K562 (cell line): ENCODE data around the gene PODN.

Experiments used
- HLTF ChIP-seq: fragments of 450-650 bp; IDR thresholded peaks from 2 replicates; pipeline ENCODE4 v1.6.1; 2016
- POLR2A ChIP-seq: fragments of 450-650 bp; conservative IDR thresholded peaks from 2 replicates; pipeline ENCODE4 v1.6.1; 2016
- TF ChIP-seq, protein P1 (sequence below), 2 experiments: fragments of 450-650 bp; formaldehyde crosslinking in 1 of 2; IDR thresholded peaks; 2 replicates each; pipeline versions ENCODE4 v1.4.0 to v1.6.1; 2014 to 2020; ENCODE audit warnings: mild to moderate bottlenecking in 2 of 2, borderline replicate concordance in 1 of 2, low read depth in 1 of 2
- TF ChIP-seq, protein P2 (sequence below), 3 experiments: IDR thresholded peaks in 2 of 3; conservative IDR thresholded peaks in 1 of 3; 2 replicates each; pipeline ENCODE4 v1.5.1; 2011 to 2012; ENCODE audit warnings: low read length in 3 of 3, mild to moderate bottlenecking in 3 of 3, control low read depth in 2 of 3, improper control_type of control experiment in 1 of 3, inconsistent platforms in 1 of 3, low read depth in 1 of 3, mixed read lengths in 1 of 3, moderate library complexity in 1 of 3; ENCODE audit not compliant: insufficient read depth in 2 of 3
- TF ChIP-seq, protein P3 (sequence below): sonication (generic); formaldehyde crosslinking; IDR thresholded peaks from 2 replicates; pipeline ENCODE4 v1.8.0; 2023; ENCODE audit warnings: mild to moderate bottlenecking, missing genetic modification reagents

DNA sequence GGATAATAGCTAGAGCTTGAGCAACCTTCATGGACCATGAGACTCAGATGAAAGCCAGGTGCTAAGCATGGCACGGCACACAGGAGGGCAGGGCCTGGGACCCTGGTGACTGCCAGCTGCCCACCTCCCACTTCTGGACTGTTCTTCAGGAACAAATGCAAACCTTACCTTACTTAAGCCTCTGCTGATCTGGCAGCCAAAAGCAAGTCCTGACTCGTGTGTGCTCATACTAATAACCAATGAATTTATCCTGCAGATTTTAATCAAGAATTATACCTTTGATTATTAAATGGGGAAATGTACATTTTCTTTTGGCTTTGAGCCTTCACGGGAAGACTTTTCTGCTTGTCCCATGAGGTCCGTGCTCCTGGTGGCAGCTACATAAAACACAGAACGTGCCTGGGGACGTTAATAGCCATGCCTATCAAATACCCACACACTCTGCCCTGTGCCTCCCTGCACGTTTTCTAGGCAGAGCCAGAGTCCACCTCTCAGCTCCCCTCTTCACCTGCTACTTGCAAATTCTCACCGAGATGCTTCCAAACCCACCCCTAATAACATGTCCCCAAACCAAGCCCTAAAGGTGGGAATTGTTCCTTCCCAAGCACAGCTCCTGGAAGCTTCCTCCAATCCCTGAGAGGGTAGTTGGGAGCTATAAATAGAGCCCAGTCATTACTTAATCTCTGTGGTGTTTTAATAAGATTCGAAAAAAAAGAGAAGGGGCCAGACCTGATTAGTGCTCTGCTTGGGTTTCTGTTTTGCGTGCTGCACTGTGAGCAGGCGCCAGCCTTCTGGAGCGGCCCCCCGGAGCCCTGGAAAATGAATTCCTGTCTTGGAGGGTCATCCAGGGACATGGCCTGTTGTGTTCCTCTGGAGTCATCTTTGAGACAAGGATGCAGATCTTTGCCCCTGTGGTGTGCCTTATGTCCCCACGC is 46.9 kb downstream of the PODN start:
- no peak for TF ChIP-seq HLTF
- TF ChIP-seq, protein P1, sequence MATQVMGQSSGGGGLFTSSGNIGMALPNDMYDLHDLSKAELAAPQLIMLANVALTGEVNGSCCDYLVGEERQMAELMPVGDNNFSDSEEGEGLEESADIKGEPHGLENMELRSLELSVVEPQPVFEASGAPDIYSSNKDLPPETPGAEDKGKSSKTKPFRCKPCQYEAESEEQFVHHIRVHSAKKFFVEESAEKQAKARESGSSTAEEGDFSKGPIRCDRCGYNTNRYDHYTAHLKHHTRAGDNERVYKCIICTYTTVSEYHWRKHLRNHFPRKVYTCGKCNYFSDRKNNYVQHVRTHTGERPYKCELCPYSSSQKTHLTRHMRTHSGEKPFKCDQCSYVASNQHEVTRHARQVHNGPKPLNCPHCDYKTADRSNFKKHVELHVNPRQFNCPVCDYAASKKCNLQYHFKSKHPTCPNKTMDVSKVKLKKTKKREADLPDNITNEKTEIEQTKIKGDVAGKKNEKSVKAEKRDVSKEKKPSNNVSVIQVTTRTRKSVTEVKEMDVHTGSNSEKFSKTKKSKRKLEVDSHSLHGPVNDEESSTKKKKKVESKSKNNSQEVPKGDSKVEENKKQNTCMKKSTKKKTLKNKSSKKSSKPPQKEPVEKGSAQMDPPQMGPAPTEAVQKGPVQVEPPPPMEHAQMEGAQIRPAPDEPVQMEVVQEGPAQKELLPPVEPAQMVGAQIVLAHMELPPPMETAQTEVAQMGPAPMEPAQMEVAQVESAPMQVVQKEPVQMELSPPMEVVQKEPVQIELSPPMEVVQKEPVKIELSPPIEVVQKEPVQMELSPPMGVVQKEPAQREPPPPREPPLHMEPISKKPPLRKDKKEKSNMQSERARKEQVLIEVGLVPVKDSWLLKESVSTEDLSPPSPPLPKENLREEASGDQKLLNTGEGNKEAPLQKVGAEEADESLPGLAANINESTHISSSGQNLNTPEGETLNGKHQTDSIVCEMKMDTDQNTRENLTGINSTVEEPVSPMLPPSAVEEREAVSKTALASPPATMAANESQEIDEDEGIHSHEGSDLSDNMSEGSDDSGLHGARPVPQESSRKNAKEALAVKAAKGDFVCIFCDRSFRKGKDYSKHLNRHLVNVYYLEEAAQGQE (IDR thresholded peaks at IDR 0.05; ENCODE audit: borderline replicate concordance): no peak
- TF ChIP-seq, protein P1 (CRISPR knock-in tag; IDR thresholded peaks at IDR 0.05; ENCODE audit: low read depth): no peak
- TF ChIP-seq, protein P2, sequence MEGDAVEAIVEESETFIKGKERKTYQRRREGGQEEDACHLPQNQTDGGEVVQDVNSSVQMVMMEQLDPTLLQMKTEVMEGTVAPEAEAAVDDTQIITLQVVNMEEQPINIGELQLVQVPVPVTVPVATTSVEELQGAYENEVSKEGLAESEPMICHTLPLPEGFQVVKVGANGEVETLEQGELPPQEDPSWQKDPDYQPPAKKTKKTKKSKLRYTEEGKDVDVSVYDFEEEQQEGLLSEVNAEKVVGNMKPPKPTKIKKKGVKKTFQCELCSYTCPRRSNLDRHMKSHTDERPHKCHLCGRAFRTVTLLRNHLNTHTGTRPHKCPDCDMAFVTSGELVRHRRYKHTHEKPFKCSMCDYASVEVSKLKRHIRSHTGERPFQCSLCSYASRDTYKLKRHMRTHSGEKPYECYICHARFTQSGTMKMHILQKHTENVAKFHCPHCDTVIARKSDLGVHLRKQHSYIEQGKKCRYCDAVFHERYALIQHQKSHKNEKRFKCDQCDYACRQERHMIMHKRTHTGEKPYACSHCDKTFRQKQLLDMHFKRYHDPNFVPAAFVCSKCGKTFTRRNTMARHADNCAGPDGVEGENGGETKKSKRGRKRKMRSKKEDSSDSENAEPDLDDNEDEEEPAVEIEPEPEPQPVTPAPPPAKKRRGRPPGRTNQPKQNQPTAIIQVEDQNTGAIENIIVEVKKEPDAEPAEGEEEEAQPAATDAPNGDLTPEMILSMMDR (IDR thresholded peaks at IDR 0.05 in 2 of 3, conservative IDR thresholded peaks at IDR 0.05 in 1 of 3; ENCODE audit: insufficient read depth in 2 of 3, low read depth in 1 of 3, low read length in 3 of 3): no peak
- no peak for TF ChIP-seq POLR2A
- TF ChIP-seq, protein P3, sequence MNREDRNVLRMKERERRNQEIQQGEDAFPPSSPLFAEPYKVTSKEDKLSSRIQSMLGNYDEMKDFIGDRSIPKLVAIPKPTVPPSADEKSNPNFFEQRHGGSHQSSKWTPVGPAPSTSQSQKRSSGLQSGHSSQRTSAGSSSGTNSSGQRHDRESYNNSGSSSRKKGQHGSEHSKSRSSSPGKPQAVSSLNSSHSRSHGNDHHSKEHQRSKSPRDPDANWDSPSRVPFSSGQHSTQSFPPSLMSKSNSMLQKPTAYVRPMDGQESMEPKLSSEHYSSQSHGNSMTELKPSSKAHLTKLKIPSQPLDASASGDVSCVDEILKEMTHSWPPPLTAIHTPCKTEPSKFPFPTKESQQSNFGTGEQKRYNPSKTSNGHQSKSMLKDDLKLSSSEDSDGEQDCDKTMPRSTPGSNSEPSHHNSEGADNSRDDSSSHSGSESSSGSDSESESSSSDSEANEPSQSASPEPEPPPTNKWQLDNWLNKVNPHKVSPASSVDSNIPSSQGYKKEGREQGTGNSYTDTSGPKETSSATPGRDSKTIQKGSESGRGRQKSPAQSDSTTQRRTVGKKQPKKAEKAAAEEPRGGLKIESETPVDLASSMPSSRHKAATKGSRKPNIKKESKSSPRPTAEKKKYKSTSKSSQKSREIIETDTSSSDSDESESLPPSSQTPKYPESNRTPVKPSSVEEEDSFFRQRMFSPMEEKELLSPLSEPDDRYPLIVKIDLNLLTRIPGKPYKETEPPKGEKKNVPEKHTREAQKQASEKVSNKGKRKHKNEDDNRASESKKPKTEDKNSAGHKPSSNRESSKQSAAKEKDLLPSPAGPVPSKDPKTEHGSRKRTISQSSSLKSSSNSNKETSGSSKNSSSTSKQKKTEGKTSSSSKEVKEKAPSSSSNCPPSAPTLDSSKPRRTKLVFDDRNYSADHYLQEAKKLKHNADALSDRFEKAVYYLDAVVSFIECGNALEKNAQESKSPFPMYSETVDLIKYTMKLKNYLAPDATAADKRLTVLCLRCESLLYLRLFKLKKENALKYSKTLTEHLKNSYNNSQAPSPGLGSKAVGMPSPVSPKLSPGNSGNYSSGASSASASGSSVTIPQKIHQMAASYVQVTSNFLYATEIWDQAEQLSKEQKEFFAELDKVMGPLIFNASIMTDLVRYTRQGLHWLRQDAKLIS (CRISPR knock-in tag): no peak
